Activated CD4-positive, alpha-beta T cell treated with anti-CD3 and anti-CD28 coated beads for 36 hours (primary cell): Measurements from ENCODE around the gene DCAF11. TPM values are rescaled to one million over a fixed set of nuclear protein-coding genes. Genes with fewer than 3 reads are reported as not detected.

Experiments
- ATAC-seq: fragments of 200-7000 bp; cut with Tn5 transposase; one replicate; pipeline ENCODE4 v1.10.0; 2021; ENCODE audit warnings: mild to moderate bottlenecking, moderate library complexity
- CTCF ChIA-PET: fragments of 350-600 bp; sonication (Branson Sonifier 250); formaldehyde crosslinking; loops from one replicate; lab custom pipeline; 2021; ENCODE audit warnings: antibody characterized with exemption; lab: Charles Lee
- POLR2A ChIA-PET: fragments of 350-600 bp; sonication (Branson Sonifier 250); formaldehyde crosslinking; loops from one replicate; lab custom pipeline; 2021; ENCODE audit warnings: antibody characterized with exemption, inconsistent platforms; lab: Charles Lee
- DNase-seq: peaks from one replicate; pipeline ENCODE4 v3.0.0-alpha.2; 2020
- H3K27ac Mint-ChIP-seq: one replicate; pipeline ENCODE4 v1.8.0; 2021; ENCODE audit warnings: mixed read lengths
- H3K27me3 Mint-ChIP-seq: one replicate; pipeline ENCODE4 v1.8.0; 2021; ENCODE audit warnings: mixed read lengths
- H3K36me3 Mint-ChIP-seq: one replicate; pipeline ENCODE4 v1.8.0; 2021; ENCODE audit warnings: low read depth, mixed read lengths
- H3K4me1 Mint-ChIP-seq: one replicate; pipeline ENCODE4 v1.8.0; 2021; ENCODE audit warnings: mixed read lengths
- H3K4me3 Mint-ChIP-seq: one replicate; pipeline ENCODE4 v1.8.0; 2021; ENCODE audit warnings: mild to moderate bottlenecking, moderate library complexity, mixed read lengths
- H3K9me3 Mint-ChIP-seq: one replicate; pipeline ENCODE4 v1.8.0; 2021; ENCODE audit warnings: low read depth, mixed read lengths
- intact Hi-C, 2 experiments: fragments of 100-400 bp; cut with DNase I in 1 of 2; cut with micrococcal nuclease in 1 of 2; formaldehyde crosslinking; loops; one replicate each; pipeline versions ENCODE4 v1.14.2 to v1.15.1; 2022 to 2024; cut with DNase I, micrococcal nuclease
- total RNA-seq, 2 experiments: library from RNA; stranded (reverse); gene quantifications; one replicate each; pipeline ENCODE4 v1.2.3, GENCODE V29; 2021

DCAF11 gene
- total RNA-seq, 2 experiments from 2014 or later, result 74.0 to 86.2 TPM

DNA sequence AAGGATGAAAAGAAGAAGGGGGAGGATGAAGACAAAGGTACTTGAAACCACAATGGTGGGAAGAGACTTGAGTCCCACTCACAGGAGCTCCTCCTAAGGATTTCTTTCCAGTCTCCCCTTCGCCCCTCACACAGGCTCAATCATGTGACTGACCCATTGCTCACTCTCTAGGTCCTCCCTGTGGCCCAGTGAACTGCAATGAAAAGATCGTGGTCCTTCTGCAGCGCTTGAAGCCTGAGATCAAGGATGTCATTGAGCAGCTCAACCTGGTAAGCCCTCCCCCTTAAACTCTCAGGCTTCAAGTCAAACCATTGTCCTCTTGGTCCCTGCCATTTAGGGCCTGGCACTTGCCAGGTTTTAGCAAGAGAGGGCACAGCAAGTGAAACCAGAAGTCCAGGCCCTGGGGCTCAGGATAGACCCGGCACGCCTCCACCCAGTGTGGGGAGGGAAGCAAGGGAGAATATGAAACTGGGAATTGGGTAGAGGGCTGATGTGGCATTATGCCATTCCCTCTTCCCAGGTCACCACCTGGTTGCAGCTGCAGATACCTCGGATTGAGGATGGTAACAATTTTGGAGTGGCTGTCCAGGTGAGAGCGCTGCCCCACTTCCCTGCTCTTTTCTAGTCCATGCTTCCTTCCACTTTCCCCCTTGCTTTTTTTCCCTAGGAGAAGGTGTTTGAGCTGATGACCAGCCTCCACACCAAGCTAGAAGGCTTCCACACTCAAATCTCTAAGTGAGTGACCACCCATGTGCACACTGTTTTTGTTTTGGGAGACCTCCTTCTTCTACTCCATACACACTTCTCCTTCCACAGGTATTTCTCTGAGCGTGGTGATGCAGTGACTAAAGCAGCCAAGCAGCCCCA is 23.2 kb downstream of the DCAF11 start:
- Mint-ChIP-seq H3K4me3 (peak overlapping the region; percentile 92), H3K36me3 (peaks cover 53% of the 10 kb centered on the region), H3K27ac (peak overlapping the region; percentile 91), H3K9me3 (no peaks in the 10 kb centered on the region), H3K4me1 (peaks cover 48% of the 10 kb centered on the region), H3K27me3 (no peaks in the 10 kb centered on the region)
- ATAC-seq, result no peak
- ChIA-PET POLR2A (interaction anchor here (0.6 to 3.1 kb wide), 6 partner anchors 9 to 47 kb away, joined by 3 to 35 read pairs (median 6); partner anchors contain the start of genes DCAF11, NRL, PSME2 and RNF31), CTCF (interaction anchor here (0.7 to 2.5 kb wide), 7 partner anchors 9 to 299 kb away, joined by 3 to 14 read pairs (median 5); partner anchors contain the start of genes DCAF11, IRF9, MDP1 and NRL)
- intact Hi-C loops, result loop anchor here in 1 of 2 experiments (5.0 kb wide), 1 partner anchor 295 kb away; no protein-coding TSS in a partner anchor
- no peak for DNase-seq

DNA sequence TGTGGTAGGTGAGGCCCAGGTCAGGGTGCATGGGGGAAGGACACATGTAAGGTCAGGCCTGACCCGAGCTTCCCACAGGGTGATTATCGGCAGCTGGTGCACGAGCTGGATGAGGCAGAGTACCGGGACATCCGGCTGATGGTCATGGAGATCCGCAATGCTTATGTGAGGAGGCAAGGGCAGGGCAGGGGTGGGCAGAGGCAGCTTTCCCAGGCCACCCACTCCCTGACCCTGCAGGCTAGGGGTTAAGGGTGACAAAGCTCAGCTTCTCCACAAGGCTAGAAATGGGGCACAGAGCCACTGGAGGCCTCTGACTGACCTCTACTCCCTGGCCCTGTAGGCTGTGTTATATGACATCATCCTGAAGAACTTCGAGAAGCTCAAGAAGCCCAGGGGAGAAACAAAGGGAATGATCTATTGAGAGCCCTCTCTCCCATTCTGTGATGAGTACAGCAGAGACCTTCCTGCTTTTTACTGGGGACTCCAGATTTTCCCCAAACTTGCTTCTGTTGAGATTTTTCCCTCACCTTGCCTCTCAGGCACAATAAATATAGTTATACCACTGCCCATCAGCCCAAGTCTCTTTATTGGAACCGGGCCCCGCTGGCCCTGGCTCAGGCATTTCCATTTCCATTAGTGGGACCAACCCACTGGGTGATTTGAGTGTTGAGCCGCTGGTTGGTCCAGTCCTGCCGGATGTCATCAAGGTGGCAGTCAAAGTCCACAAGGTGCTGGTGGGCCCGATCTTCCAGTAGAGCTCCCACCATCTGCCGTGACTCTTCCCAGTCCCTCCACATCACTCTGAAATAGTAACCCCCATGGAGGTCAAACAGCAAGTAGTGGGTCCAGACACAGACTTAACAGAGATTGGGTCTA is 24.1 kb downstream of the DCAF11 start:
- no peak for DNase-seq
- Mint-ChIP-seq H3K36me3 (peaks cover 62% of the 10 kb centered on the region), H3K4me1 (peaks cover 52% of the 10 kb centered on the region), H3K27me3 (no peaks in the 10 kb centered on the region), H3K4me3 (peak overlapping the region; percentile 88), H3K27ac (peak overlapping the region; percentile 78), H3K9me3 (no peaks in the 10 kb centered on the region)
- ChIA-PET CTCF (interaction anchor here (0.7 to 2.5 kb wide), 5 partner anchors 8 to 36 kb away, joined by 3 to 14 read pairs (median 5); partner anchors contain the start of genes IRF9, PSME2 and RNF31), POLR2A (interaction anchor here (0.7 to 1.1 kb wide), 2 partner anchors 8 to 46 kb away, joined by 3 read pairs; partner anchors contain the start of gene RNF31)
- intact Hi-C loops, result loop anchor here in 1 of 2 experiments (5.0 kb wide), 1 partner anchor 294 kb away; no protein-coding TSS in a partner anchor
- no peak for ATAC-seq

DNA sequence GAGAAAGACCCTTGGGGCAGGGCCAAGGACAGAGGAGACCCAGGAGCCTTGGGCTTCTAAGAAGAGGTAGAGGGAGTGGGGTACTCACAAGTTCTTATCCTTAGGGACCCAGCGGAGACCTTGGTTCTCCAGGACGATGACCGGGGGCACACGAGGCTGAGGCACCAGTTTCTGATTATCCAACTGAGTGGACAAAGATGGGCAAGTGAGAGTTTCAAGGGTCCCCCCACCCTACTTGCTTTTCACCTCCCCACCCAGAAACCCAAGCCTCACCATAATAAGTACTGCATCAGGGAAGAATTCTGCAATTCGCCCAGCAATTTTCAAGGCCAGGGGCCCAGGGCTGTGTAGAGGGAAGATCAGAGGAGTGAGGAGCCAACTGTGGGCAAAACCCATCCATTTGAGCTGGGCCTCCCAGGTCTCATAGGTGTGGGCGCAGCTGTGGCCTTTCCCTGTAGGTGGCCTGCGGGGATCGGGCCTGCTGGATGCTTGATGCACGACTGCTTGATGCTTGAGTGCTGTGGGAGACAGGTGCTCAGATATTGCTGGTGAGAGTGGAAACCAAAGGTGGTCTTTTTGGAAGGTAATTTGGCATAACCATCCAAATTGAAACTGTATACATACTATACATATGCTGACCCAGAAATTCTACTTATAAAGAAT is 24.8 kb downstream of the DCAF11 start:
- H3K4me1 Mint-ChIP-seq, result peaks cover 59% of the 10 kb centered on the region
- no peaks in the 10 kb centered on the region for H3K27me3 Mint-ChIP-seq
- peak; percentile 61 for DNase-seq
- no peak for ATAC-seq
- CTCF ChIA-PET, result interaction anchor here (0.7 to 2.5 kb wide), 3 partner anchors 31 to 36 kb away, joined by 3 to 9 read pairs (median 4); no protein-coding TSS in a partner anchor
- intact Hi-C loops, result loop anchor here in 1 of 2 experiments (5.0 kb wide), 1 partner anchor 293 kb away; no protein-coding TSS in a partner anchor
- POLR2A ChIA-PET, result interaction anchor here (1.1 kb wide), 2 partner anchors 8 to 25 kb away, joined by 3 to 4 read pairs; partner anchors contain the start of genes DCAF11, NRL and RNF31
- H3K4me3 Mint-ChIP-seq, result peak overlapping the region; percentile 88
- H3K27ac Mint-ChIP-seq, result peak overlapping the region; percentile 78
- H3K36me3 Mint-ChIP-seq, result peaks cover 67% of the 10 kb centered on the region
- no peaks in the 10 kb centered on the region for H3K9me3 Mint-ChIP-seq

DNA sequence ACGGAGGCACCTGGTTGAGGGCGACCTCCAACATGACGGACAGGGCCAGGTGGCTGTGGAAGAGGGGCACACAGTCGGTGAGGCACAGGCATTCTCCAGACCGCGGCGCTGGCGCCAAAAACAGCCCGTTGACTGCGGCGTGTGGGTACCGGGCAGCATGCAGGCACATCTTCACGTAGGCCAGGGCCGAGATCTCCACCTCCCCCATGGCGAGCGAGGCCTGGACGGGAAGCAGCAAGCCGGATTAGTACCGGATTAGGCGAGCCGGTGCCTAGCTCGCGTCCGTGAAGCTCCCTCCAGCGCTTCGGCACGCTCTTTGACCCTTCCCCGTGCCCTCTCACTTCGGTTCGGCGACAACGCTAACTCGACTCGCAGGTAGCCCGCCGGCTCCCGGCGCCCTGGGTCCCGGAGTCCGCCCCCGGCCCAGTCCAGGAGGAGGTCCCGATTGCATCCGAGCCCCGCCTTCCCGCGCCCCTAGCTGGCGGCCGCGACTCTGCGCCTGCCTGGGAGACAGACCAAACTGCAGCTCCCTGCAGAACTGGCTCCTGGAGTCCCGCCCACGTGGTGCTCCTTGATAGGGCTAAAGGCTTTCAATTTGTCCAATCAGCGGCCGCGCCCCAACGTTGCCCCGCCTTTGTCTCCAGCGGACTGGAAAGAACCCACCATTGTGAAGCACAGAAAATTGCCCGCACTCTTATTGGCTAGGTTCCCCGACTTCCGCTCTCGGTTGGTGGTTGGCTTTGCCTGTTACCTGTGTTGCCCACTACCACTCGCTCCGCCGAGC is 26.7 kb downstream of the DCAF11 start, which contains the start of gene EMC9:
Gene EMC9, minus strand, starts transcription at position 495 of the 784 bp plus-strand sequence. Its CDS starts 287 bp downstream, at position 208.
- Mint-ChIP-seq H3K4me3 (peak within 1 kb of the TSS; percentile 88), H3K9me3 (no peaks in the 10 kb centered on the region), H3K36me3 (peaks cover 84% of the 10 kb centered on the region), H3K27me3 (no peaks in the 10 kb centered on the region), H3K4me1 (peaks cover 66% of the 10 kb centered on the region), H3K27ac (peak within 1 kb of the TSS; percentile 97)
- intact Hi-C loops, result loop anchor here (1.0 to 10.0 kb wide), 13 partner anchors 20 to 1106 kb away; partner anchors contain the start of genes DCAF11 (in 2 of the 2), GMPR2 (in 2 of the 2), IRF9 (in 2 of the 2) and NEDD8 (in 2 of the 2)
- ATAC-seq, result peak; percentile 87
- ChIA-PET POLR2A (interaction anchor here (0.6 to 1.9 kb wide), 14 partner anchors 10 to 289 kb away, joined by 3 to 19 read pairs (median 5); partner anchors contain the start of genes CHMP4A, DCAF11, IRF9 and KHNYN), CTCF (interaction anchor here (0.5 to 1.6 kb wide), 9 partner anchors 20 to 167 kb away, joined by 3 to 15 read pairs (median 3); partner anchors contain the start of genes CIDEB, DCAF11, IRF9 and NRL)
- peak; percentile 100 for DNase-seq

DNA sequence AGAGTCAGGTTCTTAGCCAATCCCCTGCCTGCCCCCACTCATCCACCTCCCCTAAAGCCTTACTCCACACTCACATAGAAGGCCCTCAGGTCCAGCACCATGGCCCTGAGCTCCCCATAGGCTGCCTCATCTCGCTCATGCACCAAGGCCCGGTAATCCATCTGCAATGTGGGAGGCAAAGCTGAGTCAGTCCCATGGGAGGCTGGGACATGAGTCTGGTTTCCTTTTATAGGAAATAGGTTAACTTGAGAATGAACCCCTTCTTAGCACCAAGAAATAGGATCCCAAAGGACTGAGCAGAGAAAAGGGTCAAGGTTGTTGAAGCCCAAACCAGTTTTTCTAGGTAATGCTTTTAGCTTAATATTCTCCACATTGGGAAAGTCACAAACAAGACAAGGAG is 28.9 kb downstream of the DCAF11 start:
- DNase-seq (no peak), ATAC-seq (no peak)
- ChIA-PET POLR2A (interaction anchor here (1.3 kb wide), 2 partner anchors 17 to 29 kb away, joined by 3 read pairs; partner anchors contain the start of gene IRF9), CTCF (interaction anchor here (0.7 to 2.6 kb wide), 4 partner anchors 17 to 164 kb away, joined by 3 to 16 read pairs (median 4); partner anchors contain the start of genes CIDEB, DCAF11, IRF9 and NRL)
- H3K9me3 Mint-ChIP-seq, result no peaks in the 10 kb centered on the region
- H3K27me3 Mint-ChIP-seq, result no peaks in the 10 kb centered on the region
- intact Hi-C loops, result loop anchor here in 1 of 2 experiments (10.0 kb wide), 3 partner anchors 679 to 1109 kb away; partner anchors contain the start of genes ACIN1, C14orf119, NGDN and PSMB5
- H3K36me3 Mint-ChIP-seq, result peaks cover 74% of the 10 kb centered on the region
- H3K27ac Mint-ChIP-seq, result peak overlapping the region; percentile 19
- peaks cover 57% of the 10 kb centered on the region for H3K4me1 Mint-ChIP-seq
- H3K4me3 Mint-ChIP-seq, result no peak overlapping the region

DNA sequence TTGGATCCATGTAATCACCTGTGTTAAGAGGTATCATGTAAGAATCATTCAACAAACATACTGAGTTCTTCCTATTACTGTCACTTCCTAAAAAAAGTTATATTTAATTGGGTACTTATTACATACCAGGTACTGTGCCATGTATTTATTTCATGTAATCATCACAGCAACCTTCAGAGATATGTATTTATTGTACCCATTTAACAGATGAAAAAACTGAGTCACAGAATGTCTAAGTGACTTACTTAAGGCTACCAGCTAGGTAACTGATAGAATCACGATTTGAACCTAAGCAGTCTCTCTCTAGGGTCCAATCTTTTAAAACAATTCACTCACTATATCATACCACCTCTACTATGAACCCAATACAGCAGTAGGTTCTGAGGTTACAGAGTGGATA is 29.9 kb downstream of the DCAF11 start:
- DNase-seq, result no peak
- ChIA-PET CTCF (interaction anchor here (0.8 to 2.6 kb wide), 2 partner anchors 17 to 30 kb away, joined by 3 to 16 read pairs; partner anchors contain the start of gene IRF9), POLR2A (interaction anchor here (1.3 to 4.1 kb wide), 3 partner anchors 16 to 30 kb away, joined by 3 to 36 read pairs (median 3); partner anchors contain the start of gene IRF9)
- Mint-ChIP-seq H3K4me1 (peaks cover 57% of the 10 kb centered on the region), H3K27ac (peak overlapping the region; percentile 97), H3K9me3 (no peaks in the 10 kb centered on the region), H3K27me3 (no peaks in the 10 kb centered on the region), H3K4me3 (peak overlapping the region; percentile 94), H3K36me3 (peaks cover 72% of the 10 kb centered on the region)
- ATAC-seq, result no peak
- intact Hi-C loops, result loop anchor here in 1 of 2 experiments (10.0 kb wide), 3 partner anchors 680 to 1110 kb away; partner anchors contain the start of genes ACIN1, C14orf119, NGDN and PSMB5

DNA sequence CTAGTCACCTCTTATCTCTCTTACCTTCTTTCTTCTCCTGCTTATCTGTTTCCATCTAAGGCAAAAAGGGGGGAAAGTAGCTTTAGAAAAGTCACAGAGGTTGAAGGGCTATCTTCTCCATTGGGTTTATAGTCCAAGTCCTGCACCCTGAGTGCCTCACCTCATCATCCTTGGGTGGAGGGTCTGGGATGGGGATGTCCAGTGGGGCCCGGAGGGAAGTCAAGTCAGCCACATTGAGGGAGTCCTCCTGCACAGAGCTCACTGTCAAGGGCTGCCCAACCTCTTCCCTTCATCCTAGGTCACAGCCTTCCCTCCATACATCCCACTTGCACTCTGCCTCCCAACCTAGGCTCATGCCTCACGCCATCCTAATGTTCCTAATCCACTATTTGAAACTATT is 30.6 kb downstream of the DCAF11 start:
- CTCF ChIA-PET, result interaction anchor here (0.7 to 3.6 kb wide), 7 partner anchors 10 to 131 kb away, joined by 3 to 43 read pairs (median 11); partner anchors contain the start of genes DCAF11, IRF9, NRL and PSME1
- DNase-seq, result no peak
- POLR2A ChIA-PET, result interaction anchor here (2.5 to 4.1 kb wide), 2 partner anchors 9 to 16 kb away, joined by 24 to 36 read pairs; partner anchors contain the start of genes IRF9 and PSME1
- Mint-ChIP-seq H3K4me1 (peaks cover 56% of the 10 kb centered on the region), H3K4me3 (peak overlapping the region; percentile 94), H3K27me3 (no peaks in the 10 kb centered on the region), H3K36me3 (peaks cover 69% of the 10 kb centered on the region), H3K9me3 (no peaks in the 10 kb centered on the region), H3K27ac (peak overlapping the region; percentile 97)
- intact Hi-C loops, result loop anchor here (5.0 to 10.0 kb wide), 4 partner anchors 152 to 1110 kb away; partner anchors contain the start of genes ACIN1 (in 1 of the 2), C14orf119 (in 1 of the 2), DHRS1 (in 1 of the 2) and NGDN (in 1 of the 2)
- ATAC-seq, result no peak

DNA sequence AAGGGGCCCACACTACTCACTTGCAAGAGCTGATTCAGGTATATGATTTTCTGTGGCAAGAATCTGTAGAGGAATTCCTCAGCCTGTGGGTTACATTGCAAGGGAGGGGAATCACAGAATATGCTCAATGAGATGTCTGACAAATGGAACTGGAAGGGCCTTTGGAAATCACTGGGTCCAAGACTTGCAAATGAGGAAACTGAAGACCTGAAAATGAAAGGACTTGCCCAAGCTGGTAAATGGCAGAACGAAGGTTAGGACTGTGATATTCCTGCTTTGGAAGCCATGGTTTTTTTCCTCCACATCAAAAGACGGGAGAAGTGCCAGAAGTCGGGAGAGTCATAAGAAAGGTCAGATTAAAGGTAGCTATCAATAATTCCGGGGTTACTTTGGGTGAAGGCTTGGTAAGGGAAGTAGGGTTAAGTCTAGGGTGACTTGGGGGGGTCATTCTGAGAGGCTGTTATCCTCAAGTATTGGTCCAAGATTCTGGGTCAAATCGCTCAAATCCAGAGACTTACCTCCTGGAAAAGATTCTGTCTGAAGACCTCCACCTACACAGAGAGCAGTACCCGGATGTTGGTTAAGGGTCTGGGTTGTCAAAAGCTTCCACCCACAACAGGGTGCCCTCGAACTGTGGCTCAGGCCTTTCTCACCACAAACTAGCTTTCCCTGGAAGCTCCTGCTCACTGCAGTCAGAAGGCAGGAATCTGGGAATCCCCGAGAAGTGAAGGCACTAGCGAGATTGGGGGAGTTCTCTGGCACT is 31.3 kb downstream of the DCAF11 start:
- H3K9me3 Mint-ChIP-seq, result no peaks in the 10 kb centered on the region
- H3K27ac Mint-ChIP-seq, result peak overlapping the region; percentile 97
- H3K36me3 Mint-ChIP-seq, result peaks cover 69% of the 10 kb centered on the region
- no peaks in the 10 kb centered on the region for H3K27me3 Mint-ChIP-seq
- CTCF ChIA-PET, result interaction anchor here (0.6 to 3.6 kb wide), 13 partner anchors 8 to 1088 kb away, joined by 3 to 43 read pairs (median 3); partner anchors contain the start of genes DCAF11, IPO4, IRF9 and NRL
- POLR2A ChIA-PET, result interaction anchor here (1.0 to 4.1 kb wide), 7 partner anchors 9 to 825 kb away, joined by 3 to 36 read pairs (median 6); partner anchors contain the start of genes DCAF11, IRF9, NRL and PABPN1
- intact Hi-C loops, result loop anchor here (1.0 to 10.0 kb wide), 11 partner anchors 10 to 1111 kb away; partner anchors contain the start of genes ACIN1 (in 1 of the 2), C14orf119 (in 1 of the 2), CHMP4A (in 1 of the 2) and DCAF11 (in 1 of the 2)
- H3K4me3 Mint-ChIP-seq, result peak overlapping the region; percentile 94
- no peak for DNase-seq
- ATAC-seq, result no peak
- peaks cover 61% of the 10 kb centered on the region for H3K4me1 Mint-ChIP-seq
